Subcutaneous abdominal adipose tissue (tissue), 5 donors: ENCODE results near the gene NR0B2.

Experiments
- H3K27ac ChIP-seq: one replicate; pipeline ENCODE4 v1.7.0; 2013; ENCODE audit warnings: low read depth, mild to moderate bottlenecking, inconsistent platforms, low read length, moderate library complexity
- H3K27me3 ChIP-seq, 5 donors: one replicate each; pipeline ENCODE4 v1.7.0; 2013; ENCODE audit warnings: low read length in 5 of 5, inconsistent platforms in 1 of 5; ENCODE audit not compliant: control insufficient read depth in 5 of 5, insufficient read depth in 4 of 5
- H3K36me3 ChIP-seq, 5 donors: one replicate each; pipeline ENCODE4 v1.7.0; 2013; ENCODE audit warnings: low read length in 5 of 5; ENCODE audit not compliant: control insufficient read depth in 5 of 5, insufficient read depth in 5 of 5
- H3K4me1 ChIP-seq, 5 donors: one replicate each; pipeline ENCODE4 v1.7.0; 2013; ENCODE audit warnings: low read length in 5 of 5, mild to moderate bottlenecking in 3 of 5, moderate library complexity in 1 of 5; ENCODE audit not compliant: control insufficient read depth in 5 of 5, insufficient read depth in 5 of 5
- H3K4me3 ChIP-seq, 5 donors: one replicate each; pipeline ENCODE4 v1.7.0; 2013; ENCODE audit warnings: low read length in 5 of 5, low read depth in 1 of 5
- H3K9ac ChIP-seq, 5 donors: one replicate each; pipeline ENCODE4 v1.7.0; 2013; ENCODE audit warnings: low read length in 5 of 5, mild to moderate bottlenecking in 4 of 5, moderate library complexity in 3 of 5
- H3K9me3 ChIP-seq, 5 donors: one replicate each; pipeline ENCODE4 v1.7.0; 2013; ENCODE audit warnings: low read length in 5 of 5; ENCODE audit not compliant: control insufficient read depth in 5 of 5
- donor health status: healthy.
- donor health status: healthy.
- donor health status: healthy.
- donor health status: healthy.
- donor health status: healthy.

The NR0B2 gene

GRCh38 chr1:26915204-26915842 lies 1.5 kb upstream of the NR0B2 start:
- H3K27me3 ChIP-seq: no peaks in the 10 kb centered on the region
- H3K4me3 ChIP-seq: no peak overlapping the region
- H3K9me3 ChIP-seq: no peaks in the 10 kb centered on the region
- no peak overlapping the region for H3K9ac ChIP-seq
- no peak overlapping the region for H3K27ac ChIP-seq
- no peaks in the 10 kb centered on the region for H3K36me3 ChIP-seq
- no peaks in the 10 kb centered on the region for H3K4me1 ChIP-seq

GRCh38 chr1:26913389-26913753 lies 404 bp downstream of the NR0B2 start:
- H3K27ac ChIP-seq: no peak overlapping the region
- no peak overlapping the region for H3K4me3 ChIP-seq
- no peak overlapping the region for H3K9ac ChIP-seq
- no peaks in the 10 kb centered on the region for H3K9me3 ChIP-seq
- no peaks in the 10 kb centered on the region for H3K36me3 ChIP-seq
- H3K4me1 ChIP-seq: no peaks in the 10 kb centered on the region
- H3K27me3 ChIP-seq: no peaks in the 10 kb centered on the region

GRCh38 chr1:26912147-26912490 lies 1.7 kb downstream of the NR0B2 start:
- no peak overlapping the region for H3K9ac ChIP-seq
- no peaks in the 10 kb centered on the region for H3K4me1 ChIP-seq
- H3K9me3 ChIP-seq: no peaks in the 10 kb centered on the region
- H3K4me3 ChIP-seq: no peak overlapping the region
- H3K27me3 ChIP-seq: no peaks in the 10 kb centered on the region
- H3K27ac ChIP-seq: no peak overlapping the region
- H3K36me3 ChIP-seq: no peaks in the 10 kb centered on the region

GRCh38 chr1:26911399-26912146 lies 2.2 kb downstream of the NR0B2 start:
- Histone ChIP-seq H3K4me3 (no peak overlapping the region), H3K9ac (no peak overlapping the region), H3K4me1 (no peaks in the 10 kb centered on the region), H3K9me3 (no peaks in the 10 kb centered on the region), H3K36me3 (no peaks in the 10 kb centered on the region), H3K27me3 (no peaks in the 10 kb centered on the region), H3K27ac (no peak overlapping the region)

- Histone ChIP-seq H3K36me3 (no peaks in the 10 kb centered on the region), H3K27ac (no peak overlapping the region), H3K27me3 (no peaks in the 10 kb centered on the region), H3K9ac (no peak overlapping the region), H3K9me3 (no peaks in the 10 kb centered on the region), H3K4me3 (no peak overlapping the region), H3K4me1 (no peaks in the 10 kb centered on the region)
Measured at GRCh38 chr1:26910343-26911160, 3.2 kb downstream of the NR0B2 start.

GRCh38 chr1:26909951-26910342 lies 3.8 kb downstream of the NR0B2 start:
- Histone ChIP-seq H3K27me3 (no peaks in the 10 kb centered on the region), H3K27ac (no peak overlapping the region), H3K4me1 (no peaks in the 10 kb centered on the region), H3K4me3 (no peak overlapping the region), H3K9ac (no peak overlapping the region), H3K36me3 (no peaks in the 10 kb centered on the region), H3K9me3 (no peaks in the 10 kb centered on the region)

- Histone ChIP-seq H3K9me3 (no peaks in the 10 kb centered on the region), H3K9ac (no peak overlapping the region), H3K27ac (no peak overlapping the region), H3K4me1 (no peaks in the 10 kb centered on the region), H3K4me3 (no peak overlapping the region), H3K36me3 (no peaks in the 10 kb centered on the region), H3K27me3 (no peaks in the 10 kb centered on the region)
Measured at GRCh38 chr1:26907071-26907917, 6.5 kb downstream of the NR0B2 start.

GRCh38 chr1:26900815-26901511 lies 12.8 kb downstream of the NR0B2 start:
- Histone ChIP-seq H3K4me3 (peak overlapping the region; percentile 79 to 98 (median 86)), H3K27ac (peak overlapping the region; percentile 82), H3K36me3 (peaks cover 0 to 18% (median 11%) of the 10 kb centered on the region in 5 donors), H3K9me3 (no peaks in the 10 kb centered on the region), H3K9ac (peak overlapping the region in 4 of 5 donors; percentile 88 to 99 (median 90)), H3K27me3 (no peaks in the 10 kb centered on the region), H3K4me1 (peaks cover 7 to 23% (median 20%) of the 10 kb centered on the region in 5 donors)

GRCh38 chr1:26900001-26900814 lies 13.6 kb downstream of the NR0B2 start, which contains the start of gene GPATCH3:
GPATCH3 (minus strand) TSS chr1:26900467; CDS start chr1:26900442, 25 bp downstream.
- H3K36me3 ChIP-seq: peaks cover 0 to 25% (median 16%) of the 10 kb centered on the region in 5 donors
- peak within 1 kb of the TSS; percentile 88 to 99 (median 90) for H3K9ac ChIP-seq
- no peaks in the 10 kb centered on the region for H3K27me3 ChIP-seq
- no peaks in the 10 kb centered on the region for H3K9me3 ChIP-seq
- H3K27ac ChIP-seq: peak within 1 kb of the TSS; percentile 82
- H3K4me1 ChIP-seq: peaks cover 7 to 23% (median 20%) of the 10 kb centered on the region in 5 donors
- peak within 1 kb of the TSS; percentile 79 to 98 (median 86) for H3K4me3 ChIP-seq
